Gastroesophageal sphincter (tissue), 4 donors: Measurements from ENCODE around the gene ZKSCAN5. TPM values are rescaled to one million over a fixed set of nuclear protein-coding genes. Genes with fewer than 3 reads are reported as not detected.
"Not testable (repeated sequence)": the region's sequence is repeated elsewhere in the genome, so short reads cannot be mapped to it uniquely, and the experiment has no call there.

Experiments
- ATAC-seq: fragments of 150-250 bp; one replicate; pipeline ENCODE4 v1.9.1; 2016; ENCODE audit warnings: mild to moderate bottlenecking, moderate library complexity
- H3K27ac ChIP-seq, 4 donors: fragments of 200-600 bp; sonication (generic) in 3 of 4; 1 replicate in 3 of 4; 2 replicates in 1 of 4; pipeline ENCODE4 v1.5.1; 2016 to 2019
- H3K27me3 ChIP-seq: fragments of 200-600 bp; sonication (generic); one replicate; pipeline ENCODE4 v1.5.1; 2019
- H3K36me3 ChIP-seq, 2 donors: fragments of 200-600 bp; sonication (generic); one replicate each; pipeline ENCODE4 v1.5.1; 2019; ENCODE audit warnings: control low read depth in 1 of 2
- H3K4me1 ChIP-seq, 3 donors: fragments of 200-600 bp; sonication (generic); 1 replicate in 2 of 3; 2 replicates in 1 of 3; pipeline ENCODE4 v1.5.1; 2016 to 2019; ENCODE audit warnings: control low read depth in 2 of 3
- H3K4me3 ChIP-seq, 2 donors: fragments of 200-600 bp; sonication (generic); one replicate each; pipeline ENCODE4 v1.5.1; 2019; ENCODE audit warnings: mild to moderate bottlenecking in 1 of 2, moderate library complexity in 1 of 2
- H3K9me3 ChIP-seq, 3 donors: fragments of 200-600 bp; sonication (generic); one replicate each; pipeline ENCODE4 v1.5.1; 2017 to 2019; ENCODE audit warnings: control low read depth in 2 of 3
- EP300 ChIP-seq: sonication (generic); formaldehyde crosslinking; IDR thresholded peaks from one replicate; pipeline ENCODE4 v1.6.1; 2017; ENCODE audit warnings: antibody characterized with exemption, mild to moderate bottlenecking
- POLR2A ChIP-seq, 2 donors: fragments of 450-650 bp; IDR thresholded peaks; one replicate each; pipeline ENCODE4 v1.6.1; 2017; ENCODE audit warnings: antibody characterized with exemption in 2 of 2, mild to moderate bottlenecking in 2 of 2, moderate library complexity in 1 of 2
- POLR2AphosphoS5 ChIP-seq: sonication (generic); formaldehyde crosslinking; IDR thresholded peaks from one replicate; pipeline ENCODE4 v1.6.1; 2017; ENCODE audit warnings: antibody characterized with exemption
- WGBS, 2 donors: methylation state at CpG; one replicate each; pipeline ENCODE4 v1.1.5; 2018; ENCODE audit warnings: low coverage in 1 of 2; 5-methylcytosine and 5-hydroxymethylcytosine counted together
- total RNA-seq, 4 donors: library from RNA; depleted of rRNA; stranded (reverse); fragments of >200 nt; gene quantifications; one replicate each; pipeline ENCODE4 v1.1.0, GENCODE V29; 2016
- TF ChIP-seq, protein P1 (sequence below), 4 experiments: fragments of 200-600 bp in 2 of 4; fragments of 450-650 bp in 2 of 4; sonication (generic) in 1 of 4; IDR thresholded peaks; one replicate each; pipeline ENCODE4 v1.5.1; 2017 to 2019; ENCODE audit warnings: antibody characterized with exemption in 4 of 4, mild to moderate bottlenecking in 2 of 4, moderate library complexity in 2 of 4

Gene ZKSCAN5
- total RNA-seq, 4 donors from 2014 or later: 7.5 to 12.5 (median 10.6) TPM

DNA sequence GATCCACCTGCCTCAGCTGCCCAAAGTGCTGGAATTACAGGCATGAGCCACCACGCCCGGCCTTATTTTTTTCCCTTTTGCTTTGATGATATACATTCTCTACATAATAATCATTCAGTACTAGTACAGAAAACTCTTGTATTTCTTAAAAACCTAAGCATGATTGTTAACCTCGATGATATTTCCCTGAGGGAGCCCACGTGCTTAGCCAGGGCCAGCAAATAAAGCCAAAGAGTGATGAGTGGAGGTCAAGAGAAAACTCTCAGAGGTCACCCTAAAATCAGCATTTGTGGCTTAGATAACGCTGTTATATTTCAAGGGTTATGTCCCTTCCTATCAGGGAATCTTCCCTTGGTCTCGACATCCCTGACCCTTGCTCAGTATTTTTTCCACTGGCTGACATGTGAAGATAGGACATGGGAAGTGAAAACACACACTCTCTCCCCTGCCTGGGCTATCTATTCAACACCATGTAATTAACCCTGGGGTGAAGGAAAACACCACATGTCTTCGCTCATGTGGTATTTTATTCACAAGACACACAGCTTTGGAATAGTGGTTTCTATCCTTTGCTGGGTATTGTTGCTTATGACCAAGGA, 34.9 kb downstream of the ZKSCAN5 start:
- 45 to 71% methylated on average over 7 of the region's 7 CpGs for WGBS, 2 donors

DNA sequence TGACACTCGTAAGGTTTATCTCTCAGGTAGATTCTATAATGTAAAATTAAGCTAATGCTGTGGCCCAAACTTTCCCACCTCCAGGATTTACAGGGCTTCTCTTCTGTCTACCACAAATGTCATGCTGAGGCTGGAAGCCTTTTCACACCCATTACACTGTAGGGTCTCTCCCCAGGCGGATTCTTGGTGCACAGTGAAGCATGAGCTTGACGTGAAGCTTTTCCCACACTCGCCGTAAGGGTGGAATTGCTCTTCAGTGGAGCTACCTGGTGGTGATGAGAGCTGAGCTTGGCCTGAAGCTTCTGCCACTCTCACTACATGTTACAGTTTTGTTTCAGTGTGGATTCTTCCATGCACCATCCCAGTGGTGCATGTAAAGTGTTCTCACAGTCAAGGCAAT, 36.1 kb downstream of the ZKSCAN5 start:
- Histone ChIP-seq H3K4me3 (no peak overlapping the region), H3K27me3 (no peaks in the 10 kb centered on the region), H3K4me1 (no peaks in the 10 kb centered on the region), H3K27ac (no peak overlapping the region), H3K9me3 (peaks cover 0 to 58% (median 1%) of the 10 kb centered on the region in 3 donors), H3K36me3 (peaks cover 0 to 8% of the 10 kb centered on the region in 2 donors)
- no peak for TF ChIP-seq EP300
- no peak for TF ChIP-seq POLR2A (IDR thresholded peaks at IDR 0.05)
- TF ChIP-seq, protein P1, sequence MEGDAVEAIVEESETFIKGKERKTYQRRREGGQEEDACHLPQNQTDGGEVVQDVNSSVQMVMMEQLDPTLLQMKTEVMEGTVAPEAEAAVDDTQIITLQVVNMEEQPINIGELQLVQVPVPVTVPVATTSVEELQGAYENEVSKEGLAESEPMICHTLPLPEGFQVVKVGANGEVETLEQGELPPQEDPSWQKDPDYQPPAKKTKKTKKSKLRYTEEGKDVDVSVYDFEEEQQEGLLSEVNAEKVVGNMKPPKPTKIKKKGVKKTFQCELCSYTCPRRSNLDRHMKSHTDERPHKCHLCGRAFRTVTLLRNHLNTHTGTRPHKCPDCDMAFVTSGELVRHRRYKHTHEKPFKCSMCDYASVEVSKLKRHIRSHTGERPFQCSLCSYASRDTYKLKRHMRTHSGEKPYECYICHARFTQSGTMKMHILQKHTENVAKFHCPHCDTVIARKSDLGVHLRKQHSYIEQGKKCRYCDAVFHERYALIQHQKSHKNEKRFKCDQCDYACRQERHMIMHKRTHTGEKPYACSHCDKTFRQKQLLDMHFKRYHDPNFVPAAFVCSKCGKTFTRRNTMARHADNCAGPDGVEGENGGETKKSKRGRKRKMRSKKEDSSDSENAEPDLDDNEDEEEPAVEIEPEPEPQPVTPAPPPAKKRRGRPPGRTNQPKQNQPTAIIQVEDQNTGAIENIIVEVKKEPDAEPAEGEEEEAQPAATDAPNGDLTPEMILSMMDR (IDR thresholded peaks at IDR 0.05): no peak
- TF ChIP-seq POLR2AphosphoS5: no peak
- ATAC-seq: no peak
- 89 to 91% methylated on average over 3 to 5 of the region's 5 CpGs for WGBS, 2 donors

More for the DNA sequence above, 34.9 kb downstream of the ZKSCAN5 start:
- TF ChIP-seq POLR2AphosphoS5 (no peak), POLR2A (IDR thresholded peaks at IDR 0.05) (no peak), EP300 (no peak)
- TF ChIP-seq, protein P1 (IDR thresholded peaks at IDR 0.05): no peak
- Histone ChIP-seq H3K27ac (no peak overlapping the region), H3K4me3 (no peak overlapping the region), H3K4me1 (no peaks in the 10 kb centered on the region), H3K27me3 (no peaks in the 10 kb centered on the region), H3K36me3 (peaks cover 0 to 8% of the 10 kb centered on the region in 2 donors), H3K9me3 (peaks cover 0 to 58% (median 1%) of the 10 kb centered on the region in 3 donors)
- no peak for ATAC-seq

DNA sequence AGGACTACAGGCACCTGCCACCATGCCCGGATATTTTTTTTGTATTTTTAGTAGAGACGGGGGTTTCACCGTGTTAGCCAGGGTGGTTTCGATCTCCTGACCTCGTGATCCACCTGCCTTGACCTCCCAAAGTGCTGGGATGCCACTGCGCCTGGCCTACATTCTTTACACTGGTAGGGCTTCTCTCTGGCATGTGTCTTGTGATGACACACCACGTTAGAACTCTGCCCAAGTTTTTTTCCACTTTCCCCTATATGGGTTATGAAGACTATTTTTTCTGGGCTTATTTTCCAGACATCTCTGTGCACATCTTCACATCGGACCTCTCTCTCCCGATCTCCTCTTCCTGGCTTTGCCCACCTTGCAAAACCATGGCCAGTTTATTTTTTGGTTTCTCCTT, 36.8 kb downstream of the ZKSCAN5 start:
- Histone ChIP-seq H3K9me3 (peaks cover 0 to 58% (median 1%) of the 10 kb centered on the region in 3 donors), H3K27me3 (no peaks in the 10 kb centered on the region), H3K4me3 (no peak overlapping the region), H3K36me3 (peaks cover 0 to 10% of the 10 kb centered on the region in 2 donors), H3K27ac (no peak overlapping the region), H3K4me1 (no peaks in the 10 kb centered on the region)
- no peak for ATAC-seq
- 84 to 90% methylated on average over 7 to 9 of the region's 9 CpGs for WGBS, 2 donors
- TF ChIP-seq EP300 (no peak), POLR2AphosphoS5 (no peak), POLR2A (IDR thresholded peaks at IDR 0.05) (no peak)
- TF ChIP-seq, protein P1 (IDR thresholded peaks at IDR 0.05): no peak

DNA sequence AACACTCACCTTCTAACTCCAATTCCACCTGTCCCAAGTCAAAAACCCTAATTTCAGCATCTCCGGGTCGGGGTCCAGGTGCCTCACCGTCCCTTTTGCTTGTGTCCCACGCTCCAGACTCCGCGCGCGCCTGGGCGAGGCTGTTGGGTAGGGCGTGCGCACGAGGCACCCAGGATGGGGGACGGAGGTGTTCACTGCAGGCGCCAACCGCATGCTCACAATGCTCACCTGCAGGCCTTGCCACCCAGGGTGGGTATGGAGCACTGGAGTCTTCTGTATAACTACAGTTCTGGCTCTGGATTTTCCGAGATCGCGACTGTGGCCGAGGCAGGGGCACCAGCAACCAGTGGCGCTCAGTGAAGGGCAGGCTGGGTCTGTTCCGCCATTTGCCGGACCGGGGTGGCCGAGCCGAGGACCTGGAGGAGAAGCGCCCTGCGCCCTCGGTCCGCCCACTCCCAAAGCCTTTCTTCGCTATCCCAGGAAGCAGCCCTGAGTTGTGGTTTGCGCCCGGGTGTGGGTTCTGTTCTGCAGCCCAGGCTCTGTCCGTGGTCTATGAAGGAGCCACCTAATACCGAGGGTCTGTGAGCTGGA, 38.7 kb downstream of the ZKSCAN5 start:
- Histone ChIP-seq H3K36me3 (peaks cover 0 to 28% of the 10 kb centered on the region in 2 donors), H3K4me3 (no peak overlapping the region), H3K27ac (no peak overlapping the region), H3K4me1 (no peaks in the 10 kb centered on the region), H3K27me3 (no peaks in the 10 kb centered on the region), H3K9me3 (peaks cover 0 to 59% (median 1%) of the 10 kb centered on the region in 3 donors)
- 91% methylated on average over 8 of the region's 34 CpGs; no CpG with 5 or more reads in 1 of the 2 donors for WGBS, 2 donors
- TF ChIP-seq, protein P1 (IDR thresholded peaks at IDR 0.05): no peak
- no peak for TF ChIP-seq POLR2AphosphoS5
- TF ChIP-seq EP300: no peak
- TF ChIP-seq POLR2A (IDR thresholded peaks at IDR 0.05): no peak
- no peak for ATAC-seq

DNA sequence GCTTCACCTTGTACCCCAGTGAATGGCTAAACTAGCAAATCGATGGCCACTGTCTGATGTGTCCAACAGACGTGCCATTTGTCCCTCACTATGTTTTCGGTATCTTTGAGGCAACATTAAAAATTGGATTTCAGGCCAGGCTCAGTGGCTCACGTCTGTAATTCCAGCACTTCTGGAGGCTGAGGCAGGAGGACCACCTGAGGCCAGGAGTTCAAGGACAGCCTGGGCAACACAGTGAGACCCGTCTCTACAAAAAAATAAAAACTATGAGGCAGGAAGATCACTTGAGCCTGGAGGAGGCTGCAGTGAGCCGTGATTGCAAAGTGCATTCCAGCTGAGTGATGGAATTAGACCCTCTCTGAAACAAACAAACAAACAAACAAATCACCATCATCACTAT, 39.5 kb downstream of the ZKSCAN5 start:
- 94 to 100% methylated on average over 1 to 6 of the region's 6 CpGs for WGBS, 2 donors

DNA sequence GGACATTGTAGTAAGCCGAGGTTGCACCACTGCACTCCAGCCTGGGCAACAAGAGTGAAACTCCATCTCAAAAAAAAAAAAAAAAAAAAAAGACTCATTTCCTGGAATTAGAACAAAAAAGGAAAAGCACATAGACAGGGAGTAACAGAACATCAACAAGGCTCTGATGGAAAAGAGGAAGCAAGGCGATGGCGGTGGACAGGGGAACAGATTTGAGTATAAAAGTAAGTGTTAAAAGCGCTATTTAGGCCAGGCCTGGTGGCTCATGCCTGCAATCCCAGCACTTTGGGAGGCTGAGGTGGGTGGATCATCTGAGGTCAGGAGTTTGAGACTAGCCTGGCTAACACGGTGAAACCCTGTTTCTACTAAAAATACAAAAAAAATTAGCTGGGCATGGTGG, 40.8 kb downstream of the ZKSCAN5 start:
- H3K4me3 ChIP-seq, ATAC-seq, H3K27ac ChIP-seq, H3K4me1 ChIP-seq, H3K27me3 ChIP-seq: not testable (repeated sequence)
- Histone ChIP-seq H3K36me3 (peaks cover 0 to 38% of the 10 kb centered on the region in 2 donors), H3K9me3 (peaks cover 0 to 40% (median 1%) of the 10 kb centered on the region in 3 donors)
- 96 to 98% methylated on average over 4 of the region's 5 CpGs for WGBS, 2 donors

More for the DNA sequence above, 39.5 kb downstream of the ZKSCAN5 start:
- TF ChIP-seq POLR2AphosphoS5 (no peak), POLR2A (IDR thresholded peaks at IDR 0.05) (no peak), EP300 (no peak)
- TF ChIP-seq, protein P1 (IDR thresholded peaks at IDR 0.05): no peak
- H3K27ac ChIP-seq: no peak overlapping the region
- peaks cover 0 to 54% (median 1%) of the 10 kb centered on the region in 3 donors for H3K9me3 ChIP-seq
- ATAC-seq: no peak
- H3K36me3 ChIP-seq: peaks cover 0 to 35% of the 10 kb centered on the region in 2 donors
- no peaks in the 10 kb centered on the region for H3K4me1 ChIP-seq
- H3K27me3 ChIP-seq: no peaks in the 10 kb centered on the region
- no peak overlapping the region for H3K4me3 ChIP-seq

DNA sequence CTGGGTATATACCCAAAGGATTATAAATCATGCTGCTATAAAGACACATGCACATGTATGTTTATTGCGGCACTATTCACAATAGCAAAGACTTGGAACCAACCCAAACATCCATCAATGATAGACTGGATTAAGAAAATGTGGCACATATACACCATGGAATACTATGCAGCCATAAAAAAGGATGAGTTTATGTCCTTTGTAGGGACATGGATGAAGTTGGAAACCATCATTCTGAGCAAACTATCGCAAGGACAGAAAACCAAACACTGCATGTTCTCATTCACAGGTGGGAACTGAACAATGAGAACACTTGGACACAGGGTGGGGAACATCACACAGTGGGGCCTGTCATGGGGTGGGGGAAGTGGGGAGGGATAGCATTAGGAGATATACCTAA, 45.1 kb downstream of the ZKSCAN5 start:
- H3K4me3 ChIP-seq, H3K27me3 ChIP-seq, H3K9me3 ChIP-seq, ATAC-seq, H3K27ac ChIP-seq: not testable (repeated sequence)
- H3K36me3 ChIP-seq: peaks cover 0 to 34% of the 10 kb centered on the region in 2 donors
- peaks cover 0 to 24% (median 13%) of the 10 kb centered on the region in 3 donors for H3K4me1 ChIP-seq
- no CpG with 5 or more reads among the region's 2 CpGs for WGBS, 2 donors
